GM19372 (cell line): ENCODE data around the gene JARID2.
"Not testable (repeated sequence)": the region's sequence is repeated elsewhere in the genome, so short reads cannot be mapped to it uniquely, and the experiment has no call there.

Experiments
- ATAC-seq: cut with Tn5 transposase; IDR thresholded peaks from one replicate; pipeline ENCODE4 v1.9.1; 2021; ENCODE audit warnings: mild to moderate bottlenecking, low read depth, moderate library complexity; ENCODE audit not compliant: unreplicated experiment

JARID2 gene

GRCh38 chr6:15285682-15286294 is 39.9 kb downstream of the JARID2 start:
- ATAC-seq: no peak

DNA sequence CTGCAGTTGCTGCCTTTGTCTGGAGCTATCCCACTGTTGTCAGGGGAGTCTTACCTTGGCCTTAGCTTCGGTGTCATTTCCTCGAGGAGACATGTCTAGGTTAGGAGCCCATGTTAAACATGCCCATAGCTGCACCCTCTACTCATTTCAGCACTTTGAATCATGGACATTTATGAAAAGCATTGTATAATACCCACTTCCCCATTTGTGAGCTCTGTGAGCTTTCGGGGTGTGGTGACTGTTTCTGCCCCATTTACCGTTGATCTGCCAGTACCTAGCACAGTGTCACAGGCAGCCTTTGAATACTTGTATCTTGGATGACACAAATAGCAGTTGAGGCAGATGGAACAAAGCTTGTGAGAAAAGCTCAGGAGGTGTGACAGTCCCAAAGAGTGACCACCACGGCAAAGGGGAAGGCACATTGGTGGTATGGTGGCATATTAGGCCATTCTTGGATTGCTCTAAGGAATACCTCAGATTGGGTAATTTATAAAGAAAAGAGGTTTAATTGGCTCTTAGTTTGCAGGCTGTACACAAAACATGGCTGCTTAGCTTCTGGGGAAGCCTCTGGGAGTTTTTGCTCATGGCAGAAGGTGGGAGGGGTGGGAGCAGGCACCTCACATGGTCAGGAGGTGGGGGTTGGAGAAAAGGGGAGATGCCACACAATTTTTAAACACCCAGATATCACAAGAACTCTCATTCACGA is 42.0 kb downstream of the JARID2 start:
- peak; percentile 99 for ATAC-seq

GRCh38 chr6:15288856-15289255 is 43.0 kb downstream of the JARID2 start:
- no peak for ATAC-seq

DNA sequence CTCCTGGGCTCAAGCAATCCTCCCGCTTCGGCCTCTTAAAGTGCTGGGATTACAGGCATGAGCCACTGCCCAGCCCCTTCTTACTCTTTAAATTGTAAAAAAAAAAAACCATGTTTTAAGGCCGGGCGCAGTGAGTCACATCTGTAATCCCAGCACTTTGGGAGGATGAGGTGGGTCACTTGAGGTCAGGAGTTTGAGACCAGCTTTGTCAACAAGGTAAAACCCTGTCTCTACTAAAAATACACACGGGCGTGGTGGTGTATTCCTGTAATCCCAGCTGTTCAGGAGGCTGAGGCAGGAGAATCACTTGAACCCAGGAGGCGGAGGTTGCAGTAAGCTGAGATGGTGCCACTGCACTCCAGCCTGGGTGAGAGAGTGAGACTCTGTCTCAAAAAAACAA is 43.6 kb downstream of the JARID2 start:
- ATAC-seq: not testable (repeated sequence)

DNA sequence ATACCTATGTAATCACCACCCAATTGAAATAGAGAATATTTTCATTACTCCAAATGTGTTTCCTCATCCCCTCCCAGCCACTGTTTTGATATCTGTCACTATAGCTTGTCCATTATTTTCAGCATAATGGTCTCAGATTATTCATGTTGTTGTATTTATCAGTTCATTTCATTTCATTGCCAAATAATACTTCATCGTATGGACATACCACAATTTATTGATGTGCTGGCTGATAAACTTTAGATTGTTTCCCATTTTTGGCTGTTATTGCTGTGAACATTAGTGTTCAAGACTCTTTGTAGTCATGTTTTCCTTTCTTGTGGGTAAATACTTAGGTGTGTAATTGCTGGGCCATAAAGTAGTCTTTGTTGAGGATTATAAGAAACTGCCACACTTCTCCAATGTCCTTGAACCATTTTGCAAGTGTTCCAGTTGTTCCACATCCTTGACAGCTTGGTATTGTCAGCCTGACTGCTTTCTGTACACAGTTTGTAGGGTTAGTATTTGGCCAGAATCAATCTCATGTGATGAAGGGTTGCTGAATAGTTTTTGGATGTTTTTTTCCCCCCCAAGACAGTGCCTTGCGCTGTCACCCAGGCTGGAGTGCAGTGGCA is 44.3 kb downstream of the JARID2 start:
- no peak for ATAC-seq

GRCh38 chr6:15290962-15291704 is 45.3 kb downstream of the JARID2 start:
- ATAC-seq: no peak

DNA sequence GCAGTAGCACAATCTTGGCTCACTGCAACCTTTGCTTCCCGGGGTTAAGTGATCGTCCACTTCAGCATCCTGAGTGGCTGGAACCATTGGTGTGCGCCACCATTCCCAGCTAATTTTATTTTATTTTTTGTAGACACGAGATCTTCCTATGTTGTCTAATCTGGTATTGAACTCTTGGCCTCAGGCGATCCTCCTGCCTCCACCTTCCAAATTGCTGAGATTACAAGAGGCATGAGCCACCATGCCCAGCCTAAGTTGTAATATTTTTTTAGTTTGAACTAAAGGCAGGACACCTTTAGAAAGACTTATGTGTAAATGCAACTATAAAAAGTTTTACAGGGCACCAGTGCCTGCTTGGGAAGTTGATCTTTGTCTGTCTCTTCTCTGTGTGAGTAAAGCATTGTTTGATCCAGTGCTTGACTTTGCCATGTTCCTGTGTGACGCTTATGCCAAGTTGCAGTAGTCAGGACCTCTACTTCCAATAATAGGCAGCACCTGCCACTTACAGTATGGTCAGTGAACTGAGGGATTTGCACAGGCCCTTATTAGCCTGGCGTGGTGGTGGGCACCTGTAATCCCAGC is 46.9 kb downstream of the JARID2 start:
- no peak for ATAC-seq

DNA sequence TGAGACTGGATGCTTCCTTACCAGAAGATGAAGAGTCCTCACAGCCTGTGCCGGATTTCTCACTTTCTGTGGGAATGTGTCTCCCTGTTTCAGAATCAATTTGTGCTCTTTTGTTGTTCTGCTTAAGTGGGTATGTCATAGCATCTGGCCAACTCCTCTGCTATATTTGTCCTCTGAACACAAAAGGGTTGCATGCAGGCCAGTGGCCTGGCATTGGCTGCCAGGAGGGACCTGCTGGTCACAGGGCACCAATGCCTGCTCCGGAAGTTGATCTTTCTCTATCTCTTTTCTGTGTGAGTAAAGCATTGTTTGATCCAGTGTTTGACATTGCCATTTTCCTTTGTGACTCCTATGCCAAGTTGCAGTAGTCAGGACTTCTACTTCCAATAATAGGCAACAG is 47.8 kb downstream of the JARID2 start:
- ATAC-seq: no peak

- ATAC-seq: no peak
These were observed 48.6 kb downstream of the JARID2 start for GRCh38 chr6:15294504-15294903.

DNA sequence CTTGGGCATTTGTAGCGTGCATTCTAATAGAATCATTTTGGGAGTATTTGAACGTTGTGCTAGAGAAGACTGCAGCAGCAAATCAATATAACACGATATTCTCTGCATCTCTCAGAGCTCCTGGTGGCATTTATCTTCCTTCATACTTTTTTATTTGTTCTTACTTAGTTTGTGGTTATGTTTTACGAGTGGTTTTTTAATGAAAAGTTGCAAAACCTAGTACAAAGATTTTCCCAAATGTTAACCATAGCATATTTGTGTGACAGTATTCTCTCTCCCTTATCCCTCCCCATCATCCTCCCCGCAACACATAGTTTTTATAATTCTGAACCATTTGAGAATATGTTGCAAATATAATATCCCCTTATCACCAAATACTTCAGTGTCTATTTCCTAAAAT is 50.4 kb downstream of the JARID2 start:
- ATAC-seq: no peak

DNA sequence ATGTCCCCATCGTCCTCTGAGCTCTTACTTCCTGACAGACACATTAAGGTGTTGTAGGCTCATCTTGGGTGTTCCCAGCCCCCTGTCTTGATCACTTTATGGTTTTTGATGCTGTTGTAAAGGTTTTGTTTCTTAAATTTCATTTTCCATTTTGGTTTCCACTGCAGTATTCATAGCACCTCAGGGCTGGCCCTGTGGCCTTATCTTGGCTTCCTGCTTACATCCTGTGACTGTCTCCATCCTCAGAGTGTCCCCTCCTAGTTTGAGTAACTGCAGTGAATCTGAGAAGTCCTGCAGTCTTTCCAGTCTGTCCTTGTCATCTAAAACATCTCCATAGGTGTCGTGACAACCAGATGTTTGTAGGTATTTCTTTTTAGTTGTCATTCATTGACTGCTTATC is 50.9 kb downstream of the JARID2 start:
- ATAC-seq: peak; percentile 48

GRCh38 chr6:15297167-15297566 is 51.3 kb downstream of the JARID2 start:
- not testable (repeated sequence) for ATAC-seq

DNA sequence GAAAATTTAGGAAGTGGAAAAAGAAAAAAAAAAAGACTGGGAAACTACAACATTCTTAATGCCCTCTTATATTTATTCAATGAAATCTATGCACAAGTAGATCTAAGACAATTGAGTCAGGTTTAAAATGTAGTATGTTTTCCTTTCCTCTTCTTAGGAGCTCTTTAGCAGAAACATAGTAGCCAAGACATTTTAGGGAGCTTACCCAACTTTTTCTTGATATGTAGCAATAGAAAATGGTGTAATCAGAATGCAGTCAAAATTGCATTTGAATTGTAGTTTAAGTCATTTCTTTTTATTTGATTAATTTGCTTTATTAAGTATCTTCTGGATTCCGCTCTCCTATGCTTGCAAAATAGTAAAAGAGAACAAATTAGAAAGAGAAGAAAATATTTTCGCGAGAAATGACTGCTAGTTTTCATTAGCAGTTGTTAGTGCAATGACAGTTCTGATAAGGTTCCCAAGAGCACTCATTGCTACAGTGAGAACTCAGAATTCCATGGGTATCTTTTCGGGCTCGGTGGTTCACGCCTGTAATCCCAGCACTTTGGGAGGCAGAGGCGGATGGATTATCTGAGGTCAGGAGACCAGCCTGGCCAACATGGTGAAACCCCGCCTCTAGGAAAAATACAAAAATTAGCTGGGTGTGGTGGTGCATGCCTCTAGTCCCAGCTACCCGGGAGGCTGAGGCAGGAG is 52.2 kb downstream of the JARID2 start:
- ATAC-seq: no peak

DNA sequence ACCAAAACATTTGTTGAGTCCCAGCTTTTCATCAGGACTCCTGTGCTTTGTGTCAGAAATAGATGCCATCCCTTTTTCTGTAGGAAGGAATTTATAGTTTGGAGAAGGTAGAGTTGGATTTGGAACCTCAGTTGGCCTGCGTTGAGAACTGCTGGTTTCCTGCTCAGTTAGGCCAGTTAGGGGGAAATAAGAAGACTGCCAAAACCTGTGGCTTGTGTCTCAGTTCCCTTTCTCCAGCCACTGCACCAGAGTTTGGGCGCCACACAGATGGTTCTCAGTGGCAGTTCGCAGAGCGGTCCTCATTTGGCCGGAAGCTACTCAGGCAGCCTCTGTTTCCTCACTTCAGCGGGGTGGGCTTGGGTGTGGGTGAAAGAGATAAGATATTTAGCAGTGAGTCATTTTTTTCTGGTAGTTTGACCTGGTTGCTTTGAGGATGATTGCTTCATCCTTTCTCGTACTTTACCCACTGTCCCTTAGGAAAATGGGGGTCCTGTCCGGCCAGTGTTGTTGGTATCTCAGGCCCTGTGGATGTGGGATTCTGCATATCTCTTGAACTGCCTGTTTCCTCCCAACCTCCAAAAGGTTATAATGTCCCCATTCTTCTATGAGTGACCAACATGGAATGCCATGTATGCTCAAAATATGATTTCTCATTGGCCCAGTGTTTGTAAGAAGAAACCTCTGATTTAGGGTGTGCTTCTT is 53.7 kb downstream of the JARID2 start:
- ATAC-seq: peak; percentile 74

GRCh38 chr6:15301179-15302006 is 55.5 kb downstream of the JARID2 start:
- no peak for ATAC-seq

GRCh38 chr6:15303162-15303919 is 57.5 kb downstream of the JARID2 start:
- ATAC-seq: no peak

- ATAC-seq: no peak
These were observed 58.0 kb downstream of the JARID2 start for GRCh38 chr6:15303920-15304291.

GRCh38 chr6:15304337-15305042 is 58.6 kb downstream of the JARID2 start:
- no peak for ATAC-seq
